Mesendoderm (in vitro differentiated cells): ENCODE results near the gene VTN.

Source experiments
- DNase-seq: peaks from one replicate; pipeline ENCODE4 v3.0.0; 2013
- H2AK5ac ChIP-seq: 2 replicates; pipeline ENCODE4 v1.6.1; 2013; ENCODE audit warnings: low read length, inconsistent platforms
- H2BK120ac ChIP-seq: 2 replicates; pipeline ENCODE4 v1.6.1; 2013; ENCODE audit warnings: low read depth, mild to moderate bottlenecking, low read length, moderate library complexity, mixed read lengths
- H2BK15ac ChIP-seq: replicated peaks from 2 replicates; pipeline ENCODE4 v1.6.1; 2013; ENCODE audit warnings: low read depth, mild to moderate bottlenecking, moderate library complexity
- H2BK5ac ChIP-seq: 2 replicates; pipeline ENCODE4 v1.6.1; 2013; ENCODE audit warnings: low read length, inconsistent platforms
- H3K18ac ChIP-seq: 2 replicates; pipeline ENCODE4 v1.6.1; 2013; ENCODE audit warnings: mild to moderate bottlenecking, low read length, mixed read lengths
- H3K23ac ChIP-seq: one replicate; pipeline ENCODE4 v1.6.1; 2013; ENCODE audit warnings: low read length
- H3K27ac ChIP-seq: 2 replicates; pipeline ENCODE4 v1.5.1; 2013; ENCODE audit warnings: low read depth, mild to moderate bottlenecking, inconsistent platforms, low read length, moderate library complexity
- H3K27me3 ChIP-seq: 2 replicates; pipeline ENCODE4 v1.6.1; 2013; ENCODE audit warnings: low read length, control low read depth, mild to moderate bottlenecking, inconsistent platforms; ENCODE audit not compliant: insufficient read depth, poor library complexity
- H3K36me3 ChIP-seq: 2 replicates; pipeline ENCODE4 v1.6.1; 2013; ENCODE audit warnings: low read length, inconsistent platforms; ENCODE audit not compliant: control insufficient read depth, insufficient read depth
- H3K4ac ChIP-seq: one replicate; pipeline ENCODE4 v1.6.1; 2013; ENCODE audit warnings: low read depth, mild to moderate bottlenecking, low read length, moderate library complexity
- H3K4me1 ChIP-seq: 2 replicates; pipeline ENCODE4 v1.6.1; 2013; ENCODE audit warnings: low read depth, low read length, inconsistent platforms; ENCODE audit not compliant: control insufficient read depth
- H3K4me2 ChIP-seq: 2 replicates; pipeline ENCODE4 v1.6.1; 2013; ENCODE audit warnings: low read length
- H3K4me3 ChIP-seq: 2 replicates; pipeline ENCODE4 v1.5.1; 2013; ENCODE audit warnings: mild to moderate bottlenecking, low read length
- H3K56ac ChIP-seq: one replicate; pipeline ENCODE4 v1.6.1; 2013; ENCODE audit warnings: low read length
- H3K79me1 ChIP-seq: 2 replicates; pipeline ENCODE4 v1.6.1; 2013; ENCODE audit warnings: low read length, inconsistent platforms
- H3K79me2 ChIP-seq: 2 replicates; pipeline ENCODE4 v1.6.1; 2013; ENCODE audit warnings: mild to moderate bottlenecking, low read length; ENCODE audit not compliant: control insufficient read depth, insufficient read depth
- H3K9ac ChIP-seq: 2 replicates; pipeline ENCODE4 v1.6.1; 2013; ENCODE audit warnings: low read length, inconsistent platforms
- H4K5ac ChIP-seq: one replicate; pipeline ENCODE4 v1.6.1; 2013; ENCODE audit warnings: low read length
- H4K8ac ChIP-seq: one replicate; pipeline ENCODE4 v1.6.1; 2013; ENCODE audit warnings: low read depth, mild to moderate bottlenecking, control low read depth, low read length, moderate library complexity
- WGBS: extraction: QIAGEN DNeasy Blood & Tissue Kit; methylation state at CpG from one replicate; pipeline ENCODE4 v1.1.7; 2013; ENCODE audit warnings: low lambda C conversion rate, missing lambda C conversion rate; ENCODE audit not compliant: insufficient coverage; ENCODE audit errors: extremely low coverage; 5-methylcytosine and 5-hydroxymethylcytosine counted together

VTN gene

GRCh38 chr17:28327031-28327607, 43.0 kb downstream of the VTN start:
- H2AK5ac ChIP-seq = no peak overlapping the region
- H3K79me1 ChIP-seq = peaks cover 12% of the 10 kb centered on the region
- H4K8ac ChIP-seq = no peak overlapping the region
- no peak overlapping the region for H3K4me3 ChIP-seq
- H3K79me2 ChIP-seq = peaks cover 32% of the 10 kb centered on the region
- WGBS = no CpG with 5 or more reads among the region's 9 CpGs
- H3K56ac ChIP-seq = no peak overlapping the region
- no peak overlapping the region for H3K4me2 ChIP-seq
- H3K27ac ChIP-seq = no peak overlapping the region
- H2BK120ac ChIP-seq = no peak overlapping the region
- H2BK5ac ChIP-seq = no peak overlapping the region
- no peaks in the 10 kb centered on the region for H3K27me3 ChIP-seq
- H3K9ac ChIP-seq = no peak overlapping the region
- DNase-seq = no peak
- H2BK15ac ChIP-seq = no peak overlapping the region
- H3K36me3 ChIP-seq = peaks cover 11% of the 10 kb centered on the region
- no peak overlapping the region for H3K23ac ChIP-seq
- H3K4ac ChIP-seq = no peak overlapping the region
- H3K18ac ChIP-seq = no peak overlapping the region
- H3K4me1 ChIP-seq = no peaks in the 10 kb centered on the region
- no peak overlapping the region for H4K5ac ChIP-seq

- H3K27ac ChIP-seq = no peak overlapping the region
- DNase-seq = no peak
- no peak overlapping the region for H3K56ac ChIP-seq
- no peak overlapping the region for H3K23ac ChIP-seq
- H3K4ac ChIP-seq = no peak overlapping the region
- peaks cover 42% of the 10 kb centered on the region for H3K79me2 ChIP-seq
- WGBS = no CpG with 5 or more reads among the region's 7 CpGs
- H3K36me3 ChIP-seq = peaks cover 11% of the 10 kb centered on the region
- H3K4me3 ChIP-seq = no peak overlapping the region
- H4K8ac ChIP-seq = no peak overlapping the region
- no peak overlapping the region for H3K18ac ChIP-seq
- no peak overlapping the region for H2AK5ac ChIP-seq
- peaks cover 12% of the 10 kb centered on the region for H3K79me1 ChIP-seq
- no peak overlapping the region for H4K5ac ChIP-seq
- H3K4me2 ChIP-seq = no peak overlapping the region
- H2BK120ac ChIP-seq = no peak overlapping the region
- no peak overlapping the region for H3K9ac ChIP-seq
- H2BK15ac ChIP-seq = no peak overlapping the region
- no peaks in the 10 kb centered on the region for H3K4me1 ChIP-seq
- H2BK5ac ChIP-seq = no peak overlapping the region
- no peaks in the 10 kb centered on the region for H3K27me3 ChIP-seq
These were observed 44.0 kb downstream of the VTN start for GRCh38 chr17:28326114-28326513.

GRCh38 chr17:28325211-28325610, 44.9 kb downstream of the VTN start:
- no peak overlapping the region for H3K9ac ChIP-seq
- H4K8ac ChIP-seq = no peak overlapping the region
- H3K18ac ChIP-seq = no peak overlapping the region
- no peak overlapping the region for H3K27ac ChIP-seq
- H3K4ac ChIP-seq = no peak overlapping the region
- no peak overlapping the region for H4K5ac ChIP-seq
- peaks cover 51% of the 10 kb centered on the region for H3K79me2 ChIP-seq
- H2BK15ac ChIP-seq = no peak overlapping the region
- no peaks in the 10 kb centered on the region for H3K27me3 ChIP-seq
- H2BK120ac ChIP-seq = no peak overlapping the region
- H2AK5ac ChIP-seq = no peak overlapping the region
- no peak overlapping the region for H3K23ac ChIP-seq
- no peak overlapping the region for H3K4me2 ChIP-seq
- H3K4me3 ChIP-seq = no peak overlapping the region
- H2BK5ac ChIP-seq = no peak overlapping the region
- H3K56ac ChIP-seq = no peak overlapping the region
- peaks cover 11% of the 10 kb centered on the region for H3K36me3 ChIP-seq
- DNase-seq = no peak
- peaks cover 4% of the 10 kb centered on the region for H3K4me1 ChIP-seq
- peaks cover 15% of the 10 kb centered on the region for H3K79me1 ChIP-seq
- WGBS = no CpG with 5 or more reads among the region's 5 CpGs

DNA sequence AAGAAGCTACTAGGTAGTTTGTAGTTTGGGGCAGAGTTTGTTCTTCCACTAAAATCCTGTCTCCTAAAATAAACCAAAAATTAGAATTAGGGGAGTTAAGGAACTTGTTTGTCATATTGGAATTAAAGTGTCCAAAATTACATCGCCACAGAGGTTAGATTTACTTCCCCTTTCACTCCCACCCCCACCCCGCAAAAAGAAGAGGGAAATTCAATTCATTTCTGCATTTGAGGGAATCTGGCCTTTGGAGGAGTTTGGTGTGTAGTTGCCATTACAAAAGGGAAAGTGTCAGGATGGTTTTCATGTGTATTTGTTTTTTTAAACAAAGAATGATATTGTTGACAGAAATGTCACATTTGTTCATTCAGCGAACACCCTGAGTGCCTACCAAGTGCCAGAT, 45.3 kb downstream of the VTN start:
- Histone ChIP-seq H3K36me3 (peaks cover 11% of the 10 kb centered on the region), H3K4me3 (no peak overlapping the region), H3K23ac (no peak overlapping the region), H3K56ac (no peak overlapping the region), H4K8ac (no peak overlapping the region), H3K9ac (peak overlapping the region; percentile 4), H3K18ac (no peak overlapping the region), H3K4me2 (no peak overlapping the region), H4K5ac (no peak overlapping the region), H2BK15ac (no peak overlapping the region), H3K79me1 (peaks cover 16% of the 10 kb centered on the region), H2BK120ac (no peak overlapping the region), H3K4me1 (peaks cover 5% of the 10 kb centered on the region), H3K27me3 (no peaks in the 10 kb centered on the region), H3K27ac (no peak overlapping the region), H3K79me2 (peaks cover 55% of the 10 kb centered on the region), H2AK5ac (no peak overlapping the region), H3K4ac (no peak overlapping the region), H2BK5ac (no peak overlapping the region)
- DNase-seq = no peak
- WGBS = no CpG with 5 or more reads among the region's 3 CpGs

- no peak overlapping the region for H4K5ac ChIP-seq
- H3K36me3 ChIP-seq = peaks cover 10% of the 10 kb centered on the region
- DNase-seq = no peak
- H4K8ac ChIP-seq = no peak overlapping the region
- peaks cover 5% of the 10 kb centered on the region for H3K4me1 ChIP-seq
- no peak overlapping the region for H3K4me3 ChIP-seq
- no peak overlapping the region for H3K18ac ChIP-seq
- H2AK5ac ChIP-seq = no peak overlapping the region
- no peak overlapping the region for H3K23ac ChIP-seq
- no peak overlapping the region for H2BK120ac ChIP-seq
- no peak overlapping the region for H3K4me2 ChIP-seq
- WGBS = no CpG with 5 or more reads among the region's 5 CpGs
- H3K27ac ChIP-seq = no peak overlapping the region
- no peak overlapping the region for H3K56ac ChIP-seq
- peak overlapping the region; percentile 4 for H3K9ac ChIP-seq
- H3K79me1 ChIP-seq = peaks cover 17% of the 10 kb centered on the region
- no peak overlapping the region for H2BK15ac ChIP-seq
- H3K4ac ChIP-seq = no peak overlapping the region
- H3K27me3 ChIP-seq = no peaks in the 10 kb centered on the region
- peaks cover 60% of the 10 kb centered on the region for H3K79me2 ChIP-seq
- no peak overlapping the region for H2BK5ac ChIP-seq
These were observed 45.8 kb downstream of the VTN start for GRCh38 chr17:28324267-28324745.
